NCI-H1694 treated with DMSO at 0.1 percent for 48 hours (cell line): Measurements from ENCODE around the gene IFITM2.
"Not testable (repeated sequence)": the region's sequence is repeated elsewhere in the genome, so short reads cannot be mapped to it uniquely, and the experiment has no call there.

ENCODE experiments used
- DNase-seq: peaks from one replicate; lab custom pipeline; 2025; lab: John Stamatoyannopoulos, UW

The IFITM2 gene

DNA sequence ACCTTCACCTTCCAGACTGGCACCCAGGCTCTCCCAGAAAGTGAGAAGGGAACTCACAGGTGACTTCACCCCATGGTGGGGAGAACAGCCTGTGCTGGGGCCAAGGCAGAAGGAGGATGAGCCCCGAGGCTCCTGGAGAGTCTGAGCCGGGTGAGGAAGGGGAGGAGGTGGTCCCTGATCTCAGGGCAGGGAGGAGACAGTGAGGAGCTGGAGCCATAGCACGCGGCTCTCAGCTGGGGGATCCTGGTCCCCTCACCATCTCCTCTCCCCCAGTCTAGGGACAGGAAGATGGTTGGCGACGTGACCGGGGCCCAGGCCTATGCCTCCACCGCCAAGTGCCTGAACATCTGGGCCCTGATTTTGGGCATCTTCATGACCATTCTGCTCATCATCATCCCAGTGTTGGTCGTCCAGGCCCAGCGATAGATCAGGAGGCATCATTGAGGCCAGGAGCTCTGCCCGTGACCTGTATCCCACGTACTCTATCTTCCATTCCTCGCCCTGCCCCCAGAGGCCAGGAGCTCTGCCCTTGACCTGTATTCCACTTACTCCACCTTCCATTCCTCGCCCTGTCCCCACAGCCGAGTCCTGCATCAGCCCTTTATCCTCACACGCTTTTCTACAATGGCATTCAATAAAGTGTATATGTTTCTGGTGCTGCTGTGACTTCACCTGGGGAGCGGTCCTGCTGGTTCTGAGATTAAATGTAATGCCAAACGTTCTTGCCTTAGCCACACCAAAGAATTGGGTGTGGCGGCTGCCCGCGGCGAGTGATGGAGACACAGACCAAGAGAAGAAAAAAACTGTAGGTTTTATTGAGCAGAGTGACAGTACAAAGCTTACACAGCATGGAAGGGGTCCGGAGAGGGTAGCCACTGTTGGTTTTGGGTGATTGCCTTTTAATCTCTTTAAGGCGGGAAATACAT lies 1.4 kb downstream of the IFITM2 start:
- DNase-seq: not testable (repeated sequence)

GRCh38 chr11:309979-310572 lies 2.5 kb downstream of the IFITM2 start:
- DNase-seq: not testable (repeated sequence)

- DNase-seq: not testable (repeated sequence)
Observed at GRCh38 chr11:311013-311748, 3.6 kb downstream of the IFITM2 start.

GRCh38 chr11:312092-312816 lies 4.6 kb downstream of the IFITM2 start:
- no peak for DNase-seq

- DNase-seq: no peak
Observed at GRCh38 chr11:313304-313786, 5.7 kb downstream of the IFITM2 start.

GRCh38 chr11:313787-314553 lies 6.4 kb downstream of the IFITM2 start, which contains the start of gene IFITM1:
IFITM1 (plus strand) TSS chr11:314040; CDS start chr11:314171, 131 bp downstream.
- DNase-seq: no peak

DNA sequence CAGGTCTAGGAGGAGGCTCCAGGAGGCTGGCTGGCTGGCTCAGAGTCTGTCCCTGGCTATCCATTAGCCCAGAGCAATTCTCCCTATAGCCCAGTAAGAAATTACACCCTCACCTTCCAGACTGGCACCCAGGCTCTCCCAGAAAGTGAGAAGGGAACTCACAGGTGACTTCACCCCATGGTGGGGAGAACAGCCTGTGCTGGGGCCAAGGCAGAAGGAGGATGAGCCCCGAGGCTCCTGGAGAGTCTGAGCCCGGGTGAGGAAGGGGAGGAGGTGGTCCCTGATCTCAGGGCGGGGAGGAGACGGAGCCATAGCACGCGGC lies 6.9 kb downstream of the IFITM2 start:
- not testable (repeated sequence) for DNase-seq

GRCh38 chr11:315051-315481 lies 7.5 kb downstream of the IFITM2 start:
- DNase-seq: no peak

DNA sequence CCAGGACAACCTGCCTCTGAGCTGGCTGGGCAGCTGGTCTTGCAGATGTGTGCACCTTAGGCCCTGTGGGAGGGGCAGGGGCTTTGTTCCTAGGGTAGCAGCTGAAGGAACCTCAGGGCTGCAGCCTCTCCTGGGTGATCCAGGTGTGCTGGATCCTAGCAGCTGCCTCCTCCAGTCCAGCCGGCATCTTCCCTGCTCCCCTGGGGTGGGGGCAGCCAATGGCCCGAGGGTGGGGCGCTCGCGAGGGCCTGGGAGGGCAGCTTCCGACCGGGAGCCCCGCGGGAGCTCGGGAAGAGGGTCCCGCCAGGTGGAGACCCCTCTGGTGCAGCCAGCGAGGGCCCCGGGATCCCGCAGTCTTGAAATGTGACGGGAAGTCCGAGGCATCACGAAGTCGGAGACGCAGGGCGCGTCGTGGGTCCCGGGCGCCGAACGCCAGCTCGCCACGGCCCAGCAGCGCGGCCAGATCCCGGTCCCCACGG lies 7.9 kb downstream of the IFITM2 start:
- DNase-seq: no peak

DNA sequence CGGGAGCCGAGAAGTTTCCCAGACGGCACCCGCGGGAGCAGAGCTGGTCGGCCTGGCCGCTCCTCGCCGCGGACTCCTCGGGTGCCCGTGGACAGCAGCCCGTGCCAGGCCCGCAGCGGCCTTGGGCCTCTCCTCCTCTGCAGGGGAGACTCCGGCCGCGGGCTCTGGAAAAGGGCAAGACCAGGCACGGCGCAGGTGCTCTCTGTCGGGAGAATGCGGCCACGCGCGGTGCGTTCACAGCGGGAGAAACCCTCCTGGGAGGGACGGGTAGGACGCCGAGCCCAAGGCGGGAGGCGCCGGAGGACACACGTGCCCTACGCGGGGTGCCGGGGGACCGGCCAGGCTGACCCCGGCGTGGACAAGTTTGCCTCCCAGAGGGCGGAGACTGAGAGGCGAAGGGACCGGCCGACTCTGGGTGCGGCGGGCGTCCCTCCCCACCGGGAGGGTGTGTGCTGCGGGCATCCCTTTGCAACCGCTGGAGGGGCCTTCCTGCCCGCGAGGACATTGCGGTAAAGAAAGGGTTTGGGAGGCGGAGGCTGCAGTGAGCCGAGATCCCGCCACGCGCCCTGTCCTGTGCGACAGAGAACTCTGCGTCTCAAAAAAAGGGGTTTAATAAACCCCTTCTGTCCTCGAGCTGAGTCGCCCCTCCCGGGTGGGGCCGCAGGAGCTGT lies 8.6 kb downstream of the IFITM2 start:
- no peak for DNase-seq

GRCh38 chr11:316891-317301 lies 9.3 kb downstream of the IFITM2 start:
- DNase-seq: no peak

DNA sequence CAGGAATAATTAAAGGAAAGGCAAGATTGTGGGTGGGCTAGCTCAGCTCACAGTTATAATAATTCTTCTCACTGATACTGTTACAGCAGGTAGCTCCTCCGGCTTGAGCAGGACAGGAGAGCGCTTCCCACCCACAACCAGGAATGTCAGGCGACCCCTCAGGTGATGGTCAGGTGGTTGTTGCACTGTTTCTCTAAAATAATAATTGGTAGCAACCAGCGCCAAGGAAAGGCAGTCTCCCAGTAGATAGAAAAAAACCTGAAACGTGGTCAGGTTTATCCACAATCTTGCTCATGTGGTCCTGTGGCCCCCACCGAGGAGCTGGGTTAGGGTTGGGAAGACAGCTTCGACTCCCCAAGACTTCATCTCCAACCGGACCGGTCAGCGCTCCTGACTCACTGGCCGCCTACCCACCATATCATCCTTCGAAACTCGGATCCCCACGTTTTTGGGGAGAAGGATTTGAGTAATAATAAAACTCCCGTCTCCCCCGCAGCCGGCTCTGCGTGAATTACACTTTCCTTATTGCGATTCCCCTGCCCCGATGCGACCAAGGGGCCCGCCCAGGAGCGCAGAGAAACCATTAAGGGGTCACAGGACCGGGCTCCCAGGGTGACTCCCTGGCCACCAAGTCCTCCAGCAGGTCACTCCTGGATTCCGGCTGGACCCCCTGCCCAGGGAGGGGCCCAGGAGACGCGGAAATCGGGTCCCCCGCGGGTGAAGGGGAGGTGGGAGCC lies 10.2 kb downstream of the IFITM2 start:
- not testable (repeated sequence) for DNase-seq

- DNase-seq: not testable (repeated sequence)
Observed at GRCh38 chr11:318405-319120, 10.9 kb downstream of the IFITM2 start.

GRCh38 chr11:319121-319887 lies 11.7 kb downstream of the IFITM2 start:
- DNase-seq: not testable (repeated sequence)

DNA sequence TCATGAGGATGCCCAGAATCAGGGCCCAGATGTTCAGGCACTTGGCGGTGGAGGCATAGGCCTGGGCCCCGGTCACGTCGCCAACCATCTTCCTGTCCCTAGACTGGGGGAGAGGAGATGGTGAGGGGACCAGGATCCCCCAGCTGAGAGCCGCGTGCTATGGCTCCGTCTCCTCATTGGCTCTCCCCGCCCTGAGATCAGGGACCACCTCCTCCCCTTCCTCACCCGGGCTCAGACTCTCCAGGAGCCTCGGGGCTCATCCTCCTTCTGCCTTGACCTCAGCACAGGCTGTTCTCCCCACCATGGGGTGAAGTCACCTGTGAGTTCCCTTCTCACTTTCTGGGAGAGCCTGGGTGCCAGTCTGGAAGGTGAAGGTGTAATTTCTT lies 12.3 kb downstream of the IFITM2 start:
- not testable (repeated sequence) for DNase-seq

DNA sequence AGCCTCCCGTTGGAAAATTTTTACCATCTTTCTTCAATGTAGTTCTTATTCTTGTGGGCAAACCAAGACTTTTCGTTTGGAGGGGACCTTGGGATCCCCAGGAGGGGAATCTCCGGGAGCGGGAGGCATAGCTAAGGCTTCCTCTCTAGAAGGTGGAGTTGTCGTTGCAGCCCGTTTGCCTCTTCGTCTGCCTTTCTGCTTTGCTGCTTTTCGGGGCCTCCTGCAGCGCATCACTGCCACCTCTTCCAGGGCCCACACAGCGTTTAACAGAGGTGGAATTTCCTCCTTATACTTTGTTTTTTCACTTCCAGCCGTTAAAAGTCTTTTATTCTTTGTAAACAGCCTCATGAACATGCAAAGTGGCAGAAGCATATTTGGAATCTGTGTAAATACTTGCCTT lies 16.5 kb downstream of the IFITM2 start:
- no peak for DNase-seq

DNA sequence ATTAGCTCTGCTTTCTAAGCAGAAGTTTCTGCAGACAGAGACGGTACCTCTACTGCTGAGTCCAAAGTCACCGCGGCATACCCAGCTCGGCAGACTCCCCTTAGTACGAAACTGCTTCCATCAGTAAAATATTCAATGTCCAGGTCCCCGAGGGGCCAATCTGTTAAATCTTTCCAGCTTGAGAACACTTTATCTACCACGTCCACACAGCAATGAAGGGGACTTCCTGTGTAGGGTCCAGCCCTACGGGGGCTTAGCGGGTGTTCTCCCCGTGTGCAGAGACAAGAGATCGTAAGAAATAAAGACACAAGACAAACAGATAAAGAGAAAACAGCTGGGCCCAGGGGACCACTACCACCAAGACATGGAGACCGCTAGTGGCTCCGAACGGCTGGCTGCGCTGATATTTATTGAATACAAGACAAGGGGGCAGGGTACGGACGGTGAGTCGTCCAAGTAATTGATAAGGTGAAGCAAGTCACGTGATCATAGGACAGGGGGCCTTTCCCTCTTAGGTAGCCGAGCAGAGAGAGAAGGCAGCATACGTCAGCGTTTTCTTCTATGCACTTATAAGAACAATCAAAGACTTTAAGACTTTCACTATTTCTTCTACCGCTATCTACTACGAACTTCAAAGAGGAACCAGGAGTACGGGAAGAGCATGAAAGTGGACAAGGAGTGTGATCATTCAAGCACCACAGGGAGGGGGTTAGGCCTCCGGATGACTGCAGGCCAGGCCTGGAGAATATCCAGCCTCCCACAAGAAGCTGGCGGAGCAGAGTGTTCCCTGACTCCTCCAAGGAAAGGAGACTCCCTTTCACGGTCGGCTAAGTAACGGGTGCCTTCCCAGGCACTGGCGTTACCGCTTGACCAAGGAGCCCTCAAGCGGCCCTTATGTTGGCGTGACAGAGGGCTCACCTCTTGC lies 17.2 kb downstream of the IFITM2 start:
- not testable (repeated sequence) for DNase-seq
